ENCODE results near the gene C17orf113. TPM values are rescaled to one million over a fixed set of nuclear protein-coding genes. Genes with fewer than 3 reads are reported as not detected.

C17orf113 gene
- total RNA-seq, 4 donors from 2014 or later: 0.13 to 0.86 (median 0.38) TPM

DNA sequence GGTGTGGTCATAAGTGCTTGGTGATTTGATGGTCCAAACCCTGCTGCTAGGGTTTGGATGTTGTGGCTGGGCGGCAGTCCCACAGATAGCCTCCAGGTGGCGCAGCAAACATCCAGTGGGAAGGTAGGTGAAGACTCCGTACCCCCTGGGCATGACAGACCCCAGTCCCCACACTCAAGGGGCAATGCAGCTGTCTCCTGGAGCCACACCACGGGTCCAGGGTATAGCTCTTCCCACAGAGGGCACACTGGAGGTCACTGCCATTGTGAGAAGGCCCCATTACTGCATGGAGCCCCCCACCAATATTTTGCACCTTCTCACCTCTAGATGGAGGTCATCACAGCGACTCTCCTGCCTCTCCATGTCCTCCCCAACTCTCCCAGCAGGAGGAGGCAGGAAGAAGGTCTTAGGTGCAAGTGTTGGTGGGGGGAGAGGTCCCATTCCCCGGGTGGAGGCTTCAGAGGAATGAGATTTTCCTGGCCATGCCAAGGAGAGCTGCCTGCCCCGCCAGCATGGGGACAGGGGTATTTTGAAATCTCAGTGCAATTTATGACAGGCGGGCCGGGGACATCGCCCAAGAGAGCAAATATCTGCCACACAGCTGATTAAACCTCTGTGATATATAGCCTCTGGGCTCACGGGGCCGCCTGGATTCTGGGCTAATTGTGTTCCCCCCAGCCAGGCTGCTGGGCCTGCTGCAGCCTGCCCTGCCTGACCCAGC is 17.1 kb upstream of the C17orf113 start:
- H3K27me3 ChIP-seq: no peaks in the 10 kb centered on the region
- H3K4me1 ChIP-seq: peaks cover 24 to 27% of the 10 kb centered on the region in 2 donors
- in situ Hi-C loops (cut with MboI; ENCODE audit: low sequenced_read_pairs in 4 of 4): loop anchor here in 3 of 4 donors (5.0 to 10.0 kb wide), 2 partner anchors 35 to 47 kb away; partner anchors contain the start of gene DHX58 (in 1 of the 3)
- H3K36me3 ChIP-seq: no peaks in the 10 kb centered on the region
- ATAC-seq: peak; percentile 68 to 78
- no peak for TF ChIP-seq POLR2A (IDR thresholded peaks at IDR 0.05)
- TF ChIP-seq, protein P1, sequence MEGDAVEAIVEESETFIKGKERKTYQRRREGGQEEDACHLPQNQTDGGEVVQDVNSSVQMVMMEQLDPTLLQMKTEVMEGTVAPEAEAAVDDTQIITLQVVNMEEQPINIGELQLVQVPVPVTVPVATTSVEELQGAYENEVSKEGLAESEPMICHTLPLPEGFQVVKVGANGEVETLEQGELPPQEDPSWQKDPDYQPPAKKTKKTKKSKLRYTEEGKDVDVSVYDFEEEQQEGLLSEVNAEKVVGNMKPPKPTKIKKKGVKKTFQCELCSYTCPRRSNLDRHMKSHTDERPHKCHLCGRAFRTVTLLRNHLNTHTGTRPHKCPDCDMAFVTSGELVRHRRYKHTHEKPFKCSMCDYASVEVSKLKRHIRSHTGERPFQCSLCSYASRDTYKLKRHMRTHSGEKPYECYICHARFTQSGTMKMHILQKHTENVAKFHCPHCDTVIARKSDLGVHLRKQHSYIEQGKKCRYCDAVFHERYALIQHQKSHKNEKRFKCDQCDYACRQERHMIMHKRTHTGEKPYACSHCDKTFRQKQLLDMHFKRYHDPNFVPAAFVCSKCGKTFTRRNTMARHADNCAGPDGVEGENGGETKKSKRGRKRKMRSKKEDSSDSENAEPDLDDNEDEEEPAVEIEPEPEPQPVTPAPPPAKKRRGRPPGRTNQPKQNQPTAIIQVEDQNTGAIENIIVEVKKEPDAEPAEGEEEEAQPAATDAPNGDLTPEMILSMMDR (IDR thresholded peaks at IDR 0.05 in 4 of 5, conservative IDR thresholded peaks at IDR 0.05 in 1 of 5): peak; percentile 89 to 96 (median 95)
- H3K27ac ChIP-seq: peak overlapping the region; percentile 45 to 70 (median 61)
- DNase-seq: peak; percentile 43 to 80
- intact Hi-C loops (cut with DNase I; ENCODE audit: low total_unique reads): loop anchor here (1.0 kb wide), 2 partner anchors 34 to 49 kb away; no protein-coding TSS in a partner anchor
- H3K9me3 ChIP-seq: no peaks in the 10 kb centered on the region
- no peak overlapping the region for H3K4me3 ChIP-seq

- in situ Hi-C loops (cut with MboI; ENCODE audit: low sequenced_read_pairs in 4 of 4): loop anchor here in 3 of 4 donors (5.0 to 10.0 kb wide), 2 partner anchors 37 to 50 kb away; partner anchors contain the start of gene DHX58 (in 1 of the 3)
- H3K9me3 ChIP-seq: no peaks in the 10 kb centered on the region
- no peak overlapping the region for H3K4me3 ChIP-seq
- no peak overlapping the region for H3K27ac ChIP-seq
- intact Hi-C loops (cut with DNase I; ENCODE audit: low total_unique reads): no loop called here
- H3K27me3 ChIP-seq: no peaks in the 10 kb centered on the region
- TF ChIP-seq, protein P1 (IDR thresholded peaks at IDR 0.05 in 4 of 5, conservative IDR thresholded peaks at IDR 0.05 in 1 of 5): no peak
- no peak for TF ChIP-seq POLR2A (IDR thresholded peaks at IDR 0.05)
- H3K36me3 ChIP-seq: no peaks in the 10 kb centered on the region
- peaks cover 22 to 23% of the 10 kb centered on the region in 2 donors for H3K4me1 ChIP-seq
- DNase-seq (no peak), ATAC-seq (no peak)
Measured at GRCh38 chr17:42065201-42065600, 14.8 kb upstream of the C17orf113 start.

GRCh38 chr17:42062681-42063080 is 12.3 kb upstream of the C17orf113 start:
- H3K27me3 ChIP-seq: no peaks in the 10 kb centered on the region
- H3K4me1 ChIP-seq: peaks cover 15 to 17% of the 10 kb centered on the region in 2 donors
- H3K9me3 ChIP-seq: no peaks in the 10 kb centered on the region
- in situ Hi-C loops (cut with MboI; ENCODE audit: low sequenced_read_pairs in 4 of 4) (loop anchor here in 1 of 4 donors (10.0 kb wide), 1 partner anchor 52 kb away; the partner anchor contains the start of gene DHX58), intact Hi-C loops (cut with DNase I; ENCODE audit: low total_unique reads) (loop anchor here (2.0 kb wide), 1 partner anchor 38 kb away; no protein-coding TSS in a partner anchor)
- H3K4me3 ChIP-seq: no peak overlapping the region
- ATAC-seq (no peak), DNase-seq (no peak)
- peak overlapping the region in 2 of 4 donors; percentile 71 to 88 for H3K27ac ChIP-seq
- TF ChIP-seq, protein P1 (IDR thresholded peaks at IDR 0.05 in 4 of 5, conservative IDR thresholded peaks at IDR 0.05 in 1 of 5): no peak
- no peaks in the 10 kb centered on the region for H3K36me3 ChIP-seq

DNA sequence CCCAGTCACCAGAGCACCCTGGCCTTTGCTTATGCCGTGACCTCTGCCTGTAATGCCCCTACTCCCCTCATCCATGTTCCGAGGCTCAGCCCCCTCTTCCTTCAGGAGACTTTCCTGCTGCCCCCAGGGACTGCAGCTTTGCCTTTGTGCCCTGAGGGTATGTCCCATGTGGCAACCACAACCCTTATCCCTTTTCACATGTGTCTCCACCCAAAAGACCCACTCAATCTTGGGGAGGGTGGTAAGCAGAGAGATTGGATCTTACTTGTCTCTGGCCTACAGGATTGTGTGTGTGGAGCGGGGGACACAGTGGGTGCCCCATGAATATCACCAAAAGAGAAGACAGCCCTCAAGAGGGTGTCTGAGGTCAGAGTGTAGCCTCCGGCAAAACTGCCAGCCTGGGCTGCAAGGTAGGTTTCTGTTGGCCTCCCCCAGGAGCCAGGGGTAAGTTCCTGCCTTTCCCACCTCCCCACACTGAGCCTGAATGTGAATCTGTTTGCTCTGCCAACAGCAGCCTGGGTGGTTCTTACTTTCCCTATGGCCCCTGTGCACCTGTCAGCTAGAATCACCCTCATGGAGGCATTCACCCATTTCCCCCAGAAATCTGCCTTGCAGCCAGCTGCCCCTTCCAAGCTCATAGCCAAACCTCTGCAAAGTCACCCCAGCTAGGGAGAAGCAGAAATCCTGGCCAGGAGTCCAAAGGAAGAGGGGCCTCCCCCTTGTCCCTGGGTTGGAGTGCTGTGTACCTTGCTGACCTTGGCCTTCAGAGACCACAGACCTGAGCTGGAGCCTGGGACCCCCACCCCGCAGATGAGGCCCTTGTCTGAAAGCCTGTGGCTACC is 11.5 kb upstream of the C17orf113 start:
- H3K27me3 ChIP-seq: no peaks in the 10 kb centered on the region
- TF ChIP-seq, protein P1 (IDR thresholded peaks at IDR 0.05 in 4 of 5, conservative IDR thresholded peaks at IDR 0.05 in 1 of 5): no peak
- TF ChIP-seq POLR2A (IDR thresholded peaks at IDR 0.05): no peak
- no peak for DNase-seq
- in situ Hi-C loops (cut with MboI; ENCODE audit: low sequenced_read_pairs in 4 of 4) (loop anchor here in 1 of 4 donors (10.0 kb wide), 1 partner anchor 53 kb away; the partner anchor contains the start of gene DHX58), intact Hi-C loops (cut with DNase I; ENCODE audit: low total_unique reads) (loop anchor here (2.0 kb wide), 1 partner anchor 37 kb away; no protein-coding TSS in a partner anchor)
- no peak overlapping the region for H3K27ac ChIP-seq
- H3K4me1 ChIP-seq: peaks cover 13 to 15% of the 10 kb centered on the region in 2 donors
- H3K9me3 ChIP-seq: no peaks in the 10 kb centered on the region
- H3K4me3 ChIP-seq: no peak overlapping the region
- ATAC-seq: no peak
- no peaks in the 10 kb centered on the region for H3K36me3 ChIP-seq
